NB4 (cell line): ENCODE results near the gene KAZN.

Source experiments
- CTCF ChIP-seq: IDR thresholded peaks from one replicate; pipeline ENCODE4 v1.5.1; 2012; ENCODE audit warnings: low read depth, low read length
- MAX ChIP-seq: IDR thresholded peaks from 2 replicates; pipeline ENCODE4 v1.6.1; 2011; ENCODE audit warnings: low read depth, low read length
- MYC ChIP-seq: IDR thresholded peaks from 2 replicates; pipeline ENCODE4 v1.6.1; 2011; ENCODE audit warnings: low read depth, low read length
- POLR2A ChIP-seq: IDR thresholded peaks from 2 replicates; pipeline ENCODE4 v1.6.1; 2011; ENCODE audit warnings: mild to moderate bottlenecking; ENCODE audit not compliant: insufficient read length; ENCODE audit errors: extremely low read depth

GRCh38 chr1:14746393-14746792 lies 147.9 kb downstream of the KAZN start:
- TF ChIP-seq CTCF (no peak), POLR2A (no peak), MAX (no peak), MYC (no peak)
